EH (cell line): Measurements from ENCODE around the gene MAGI2.

Source experiments
- DNase-seq: peaks from one replicate; pipeline ENCODE4 v3.0.0-alpha.2; 2015; ENCODE audit warnings: low read depth

The MAGI2 gene

DNA sequence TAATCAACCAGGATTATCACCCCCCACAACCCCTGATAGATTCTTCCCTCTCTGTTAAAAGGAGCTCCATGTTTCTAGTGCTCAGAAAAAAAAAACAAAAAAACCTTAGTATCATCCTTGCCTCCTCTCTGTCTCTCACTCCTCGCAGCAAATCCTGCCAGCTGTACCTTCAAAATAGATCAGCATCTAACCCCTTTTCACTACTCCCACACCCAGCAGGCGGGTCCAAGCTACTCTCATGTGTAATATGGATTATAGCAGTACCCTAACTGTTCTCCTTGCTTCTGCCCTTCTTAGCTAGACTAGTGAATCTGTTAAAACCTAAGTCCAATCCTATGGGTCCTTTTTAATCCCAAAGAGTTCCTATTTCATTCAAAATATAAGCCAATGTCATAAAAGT lies 667.4 kb downstream of the MAGI2 start:
- DNase-seq = no peak

- no peak for DNase-seq
Observed at GRCh38 chr7:78783179-78783962, 670.1 kb downstream of the MAGI2 start.

DNA sequence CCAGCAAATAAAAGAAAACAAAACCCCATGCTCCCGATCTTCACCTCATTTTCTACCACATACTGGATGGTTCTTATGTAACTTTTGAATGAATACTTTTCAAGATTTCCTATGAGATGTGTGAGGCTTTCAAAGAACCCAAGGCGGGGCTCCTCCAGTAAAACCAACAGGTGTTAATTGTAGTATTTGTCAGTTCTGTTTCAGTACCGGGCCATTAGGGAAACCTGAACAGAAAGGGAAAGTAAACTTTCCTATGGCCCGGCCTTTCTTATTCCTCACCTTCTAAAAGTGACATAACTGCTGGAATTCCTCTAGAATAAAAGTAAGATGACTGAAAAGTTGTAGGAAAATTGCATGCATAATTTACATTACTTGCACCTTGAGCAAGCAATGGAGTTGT lies 672.9 kb downstream of the MAGI2 start:
- DNase-seq = no peak

DNA sequence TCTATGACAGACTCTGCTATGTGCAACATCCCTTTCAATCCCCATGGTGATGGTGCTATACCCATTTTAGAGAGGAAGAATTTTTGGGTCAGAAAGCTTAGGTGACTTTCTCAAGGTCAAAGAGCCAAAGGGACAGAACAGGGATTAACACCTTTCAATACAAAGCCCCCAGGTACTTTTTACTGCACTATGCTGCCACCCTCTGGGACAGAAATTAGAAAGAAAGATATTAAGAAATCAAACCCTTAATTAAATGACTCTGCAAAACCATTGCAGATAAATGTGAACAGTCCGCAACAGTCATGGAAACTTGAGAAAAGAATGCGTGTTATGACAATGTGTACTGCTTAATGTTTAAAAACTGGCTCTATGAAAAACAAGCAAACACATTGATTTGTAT lies 673.7 kb downstream of the MAGI2 start:
- no peak for DNase-seq

DNA sequence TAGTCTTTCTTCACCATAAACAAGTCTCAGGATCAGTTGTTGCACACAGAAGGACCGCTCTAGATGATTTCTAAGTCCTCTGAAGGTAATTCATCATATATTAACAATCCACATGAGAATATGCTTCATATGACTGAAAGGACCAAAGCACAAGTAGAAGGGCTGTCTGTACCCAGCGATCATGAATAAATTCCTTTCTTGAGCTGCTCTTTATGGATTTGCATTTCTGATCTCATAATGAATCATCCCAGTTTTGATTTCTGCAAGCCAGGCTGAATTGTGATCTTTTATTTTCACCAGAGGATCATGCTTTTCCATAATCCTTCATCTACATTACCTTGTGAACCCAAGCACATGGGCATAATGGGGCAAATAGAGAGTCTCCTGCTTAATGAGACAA lies 675.6 kb downstream of the MAGI2 start:
- DNase-seq = peak; percentile 28

- peak; percentile 41 for DNase-seq
Observed at GRCh38 chr7:78770422-78771410, 682.8 kb downstream of the MAGI2 start.

DNA sequence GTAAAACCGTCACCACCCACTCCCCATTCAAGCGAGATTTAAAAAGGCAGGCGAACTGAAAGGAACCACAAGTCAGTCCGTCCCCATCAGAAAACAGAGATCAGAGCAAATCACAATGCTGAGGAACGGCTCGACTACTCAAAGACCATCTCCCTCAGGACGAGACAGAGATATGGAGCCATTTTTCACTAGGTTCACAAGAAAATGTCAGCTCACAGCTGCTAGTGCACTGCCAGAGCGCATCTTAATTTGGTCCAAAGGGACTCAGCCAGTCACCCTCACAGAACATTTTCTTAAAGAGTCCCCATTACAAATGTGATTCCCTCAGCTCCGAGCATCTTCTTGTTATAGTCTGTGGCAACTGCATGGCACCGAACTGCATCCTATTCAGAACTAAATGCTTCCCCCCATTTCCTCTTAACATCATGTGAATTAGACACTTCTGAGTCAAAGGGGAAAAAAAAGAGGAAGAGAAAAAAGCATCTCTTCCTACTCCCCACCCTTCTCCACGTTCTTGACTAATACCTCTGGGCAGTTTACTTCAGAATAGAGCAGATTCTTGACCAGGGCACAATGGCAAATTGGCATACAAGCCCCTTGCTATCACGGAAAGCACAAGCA lies 683.9 kb downstream of the MAGI2 start:
- peak; percentile 26 for DNase-seq

DNA sequence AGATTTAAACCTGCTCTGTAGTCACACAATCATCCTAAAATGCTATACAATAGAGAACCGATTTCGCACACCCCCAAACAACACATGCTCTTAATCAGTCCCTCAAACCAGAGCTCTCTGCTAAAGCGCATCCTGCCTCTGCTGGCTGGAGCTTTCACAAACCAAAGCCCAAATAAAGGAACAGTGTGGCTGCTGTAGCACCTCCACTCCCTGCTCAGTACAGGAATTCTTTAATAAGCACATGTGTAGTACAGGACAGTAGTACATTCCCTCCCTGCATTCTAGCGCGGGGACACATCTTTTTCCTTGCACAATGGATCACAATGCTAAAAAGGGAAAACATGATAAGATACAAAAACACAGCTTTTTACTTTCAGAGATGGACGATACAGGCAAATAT lies 684.6 kb downstream of the MAGI2 start:
- DNase-seq = peak; percentile 27

GRCh38 chr7:78765943-78766729 lies 687.3 kb downstream of the MAGI2 start:
- peak; percentile 37 for DNase-seq

DNA sequence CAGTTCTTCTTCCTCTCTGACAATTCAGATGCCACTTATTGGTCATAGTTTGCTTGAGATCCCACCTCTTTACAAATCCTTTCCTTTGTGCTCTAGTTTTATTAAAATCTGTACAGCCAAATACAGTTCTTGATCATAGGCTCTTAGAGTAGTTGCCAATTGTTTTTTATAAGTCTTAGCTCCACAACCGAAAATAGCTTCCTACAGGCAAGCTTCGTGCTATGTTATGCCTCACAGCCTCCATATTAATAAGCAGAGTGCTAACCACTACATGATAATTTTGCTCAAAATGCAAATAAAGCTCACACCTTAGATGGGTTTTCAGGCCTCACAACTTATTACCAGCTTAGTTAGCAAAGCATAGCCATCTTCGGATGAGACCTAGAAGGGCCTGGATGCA lies 688.9 kb downstream of the MAGI2 start:
- DNase-seq = no peak

GRCh38 chr7:78762625-78763024 lies 690.8 kb downstream of the MAGI2 start:
- no peak for DNase-seq

- no peak for DNase-seq
Observed at GRCh38 chr7:78760620-78761355, 692.7 kb downstream of the MAGI2 start.

DNA sequence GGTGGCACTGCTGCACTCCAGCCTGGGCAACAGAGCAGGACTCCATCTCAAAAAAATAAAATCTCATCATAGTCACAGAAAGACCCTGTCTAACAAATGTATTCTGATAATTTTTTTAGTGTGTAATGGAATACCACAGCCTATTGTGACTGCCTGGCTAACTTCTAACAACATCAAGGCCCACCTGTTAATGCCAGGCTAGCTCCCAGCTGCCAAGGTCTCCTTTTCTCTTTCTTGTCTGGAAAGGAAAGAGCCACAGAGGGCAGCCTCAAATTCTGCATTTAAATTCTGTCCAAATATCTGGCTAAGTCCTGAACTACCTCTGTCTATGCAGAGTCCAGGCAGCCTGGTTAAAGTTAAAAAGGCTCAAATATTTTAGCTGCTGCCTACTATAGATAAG lies 700.9 kb downstream of the MAGI2 start:
- no peak for DNase-seq

GRCh38 chr7:78751253-78751652 lies 702.2 kb downstream of the MAGI2 start:
- DNase-seq = no peak

DNA sequence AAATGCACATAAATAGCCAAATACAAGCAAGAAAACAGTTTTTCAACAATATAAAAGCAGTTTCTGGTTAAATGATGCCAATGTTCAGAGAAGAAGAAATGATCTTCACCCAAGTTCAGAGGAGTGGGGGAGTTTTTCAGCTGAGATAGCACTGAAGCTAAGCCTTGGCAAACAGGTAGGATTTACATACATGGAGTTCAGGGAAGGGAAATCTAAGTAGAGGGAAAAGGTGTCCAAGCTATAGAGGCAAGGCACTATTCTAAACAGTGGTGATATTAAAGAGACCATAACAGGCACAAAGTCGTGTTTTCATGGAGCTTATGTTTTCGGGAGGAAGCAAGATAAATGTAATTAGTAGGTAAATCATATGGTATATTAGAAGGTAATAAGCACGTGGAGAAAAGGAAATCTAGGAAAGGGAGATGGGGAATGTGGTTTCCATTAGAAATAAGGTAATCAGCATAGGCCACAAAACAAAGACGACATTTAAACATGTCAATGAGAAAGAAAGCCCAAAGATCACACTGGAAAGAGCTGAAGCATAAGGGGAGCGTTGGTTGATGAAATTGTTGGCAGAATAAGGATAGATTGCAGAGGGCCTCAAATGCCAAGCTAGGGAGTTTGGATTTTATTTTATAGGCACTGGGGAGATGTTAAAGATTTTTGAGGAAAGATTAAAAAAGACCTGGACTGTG lies 704.3 kb downstream of the MAGI2 start:
- DNase-seq = no peak

DNA sequence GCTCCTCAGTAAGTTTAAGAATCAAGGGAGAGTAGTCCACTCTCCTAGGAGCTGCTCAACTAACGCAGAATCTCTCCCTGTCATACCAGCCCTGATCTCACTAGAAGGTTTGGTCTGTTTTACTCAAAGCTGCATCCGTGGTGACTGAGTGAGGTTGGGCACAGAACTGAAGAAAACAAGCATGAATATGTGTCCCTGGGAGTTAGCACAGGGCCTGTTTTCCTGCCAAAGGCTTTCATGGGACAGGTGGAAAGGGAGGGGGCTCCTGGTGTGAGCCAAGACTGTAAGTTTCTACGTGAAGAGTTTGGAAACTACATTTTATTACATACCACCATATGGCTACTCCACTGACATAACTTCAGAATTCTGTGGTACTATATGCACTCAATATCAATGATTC lies 705.9 kb downstream of the MAGI2 start:
- DNase-seq = no peak

GRCh38 chr7:78746301-78746700 lies 707.2 kb downstream of the MAGI2 start:
- no peak for DNase-seq

DNA sequence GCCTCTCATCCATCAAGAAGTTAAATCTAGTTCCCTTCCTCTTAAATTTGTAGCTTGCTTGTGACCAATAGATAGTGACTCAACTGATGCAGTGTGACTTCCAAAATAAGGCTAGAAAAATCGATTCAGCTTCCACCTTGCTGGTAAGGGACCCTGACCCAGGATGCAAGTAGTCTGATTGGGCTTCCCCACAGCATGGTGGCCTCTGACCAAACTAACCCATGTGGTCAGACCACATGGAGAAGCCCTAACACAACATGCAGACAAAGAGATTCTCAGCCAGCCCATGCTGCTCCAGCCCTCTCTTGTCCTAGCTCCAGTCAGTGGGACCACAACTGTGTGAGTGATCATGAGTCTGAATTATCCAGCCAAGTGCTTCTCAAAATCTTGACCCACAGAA lies 710.8 kb downstream of the MAGI2 start:
- DNase-seq = no peak

- DNase-seq = no peak
Observed at GRCh38 chr7:78736548-78736947, 716.9 kb downstream of the MAGI2 start.

DNA sequence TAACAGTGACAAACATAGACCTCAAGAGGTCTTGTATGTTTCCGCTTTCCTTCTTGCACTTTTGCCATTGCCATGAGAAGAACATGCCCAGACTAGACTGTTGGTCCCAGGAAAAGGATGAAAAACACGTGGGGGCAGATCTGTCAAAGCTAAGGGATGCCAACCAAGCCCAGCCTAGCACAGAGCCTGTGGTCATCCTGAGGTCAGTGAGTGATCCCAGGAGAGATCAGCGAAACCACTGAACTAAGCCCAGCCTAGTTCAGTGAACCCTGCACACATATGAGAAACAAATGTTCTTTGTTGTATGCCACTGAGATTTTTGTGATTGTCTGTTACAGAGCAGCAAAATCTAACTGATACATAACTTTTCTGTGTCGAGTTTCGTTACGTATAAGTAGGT lies 718.8 kb downstream of the MAGI2 start:
- DNase-seq = no peak

GRCh38 chr7:78720066-78720465 lies 733.4 kb downstream of the MAGI2 start:
- DNase-seq = no peak
